Effector memory CD8-positive, alpha-beta T cell (primary cell): Measurements from ENCODE around the gene PRSS53.
A peak's percentile ranks its signal among the peaks of the same experiment; 100 is the strongest.

Experiments
- ATAC-seq: fragments of 150-1000 bp; cut with Tn5 transposase; replicated peaks from 2 replicates; pipeline ENCODE4 v1.10.0; 2021; ENCODE audit warnings: mild to moderate bottlenecking, moderate library complexity
- DNase-seq, 3 experiments: peaks; one replicate each; pipeline ENCODE4 v3.0.0; 2021
- H3K27ac Mint-ChIP-seq, 2 donors: one replicate each; pipeline ENCODE4 v1.8.0; 2022; ENCODE audit warnings: mild to moderate bottlenecking in 2 of 2, mixed read lengths in 2 of 2, moderate library complexity in 2 of 2
- H3K27me3 Mint-ChIP-seq, 2 donors: one replicate each; pipeline ENCODE4 v1.8.0; 2022; ENCODE audit warnings: mixed read lengths in 2 of 2
- H3K36me3 Mint-ChIP-seq: one replicate; pipeline ENCODE4 v1.8.0; 2022; ENCODE audit warnings: mild to moderate bottlenecking, moderate library complexity, mixed read lengths; ENCODE audit not compliant: insufficient read depth
- H3K4me1 Mint-ChIP-seq, 2 donors: one replicate each; pipeline ENCODE4 v1.8.0; 2022; ENCODE audit warnings: low read depth in 2 of 2, mixed read lengths in 2 of 2
- H3K4me3 Mint-ChIP-seq, 2 donors: one replicate each; pipeline ENCODE4 v1.8.0; 2022; ENCODE audit warnings: mild to moderate bottlenecking in 2 of 2, mixed read lengths in 2 of 2, moderate library complexity in 2 of 2
- H3K9me3 Mint-ChIP-seq, 2 donors: one replicate each; pipeline ENCODE4 v1.8.0; 2022; ENCODE audit warnings: mixed read lengths in 2 of 2

The PRSS53 gene

DNA sequence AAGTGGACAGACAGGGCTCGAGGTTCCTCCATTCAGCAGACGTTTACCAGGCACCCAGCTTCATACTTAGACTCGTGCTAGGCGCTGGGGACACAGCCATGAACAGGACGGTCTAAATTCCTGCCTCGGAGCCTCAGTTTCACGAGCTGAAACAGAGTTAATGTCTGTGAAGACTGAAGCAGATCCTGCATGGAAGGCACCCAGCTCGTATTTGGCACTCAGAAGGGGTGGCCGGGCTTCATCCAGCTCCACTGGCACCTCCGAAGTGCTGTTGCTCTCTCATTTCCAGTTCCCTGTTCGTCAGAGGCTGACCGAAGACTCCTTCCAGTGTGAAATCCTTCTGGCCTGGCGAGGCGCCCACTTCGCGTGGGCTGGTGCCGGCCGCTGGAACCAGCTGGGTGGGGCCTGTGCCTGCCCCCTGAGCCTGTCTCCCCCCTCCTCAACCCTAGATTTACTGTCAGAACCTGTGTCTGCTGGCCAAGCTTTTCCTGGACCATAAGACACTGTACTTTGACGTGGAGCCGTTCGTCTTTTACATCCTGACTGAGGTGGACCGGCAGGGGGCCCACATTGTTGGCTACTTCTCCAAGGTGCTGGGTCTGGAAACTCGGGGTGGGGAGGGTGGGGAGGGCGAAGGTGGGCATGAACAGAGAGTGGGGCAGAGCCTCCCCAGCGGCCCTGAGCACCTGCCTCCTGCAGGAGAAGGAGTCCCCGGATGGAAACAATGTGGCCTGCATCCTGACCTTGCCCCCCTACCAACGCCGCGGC lies 41.0 kb upstream of the PRSS53 start:
- DNase-seq (no peak), ATAC-seq (no peak)
- H3K4me3 Mint-ChIP-seq, result no peak overlapping the region
- peaks cover 23% of the 10 kb centered on the region for H3K36me3 Mint-ChIP-seq
- no peaks in the 10 kb centered on the region for H3K9me3 Mint-ChIP-seq
- H3K27me3 Mint-ChIP-seq, result no peaks in the 10 kb centered on the region
- H3K27ac Mint-ChIP-seq, result peak overlapping the region in 1 of 2 donors; percentile 26
- H3K4me1 Mint-ChIP-seq, result peaks cover 0 to 5% of the 10 kb centered on the region in 2 donors

DNA sequence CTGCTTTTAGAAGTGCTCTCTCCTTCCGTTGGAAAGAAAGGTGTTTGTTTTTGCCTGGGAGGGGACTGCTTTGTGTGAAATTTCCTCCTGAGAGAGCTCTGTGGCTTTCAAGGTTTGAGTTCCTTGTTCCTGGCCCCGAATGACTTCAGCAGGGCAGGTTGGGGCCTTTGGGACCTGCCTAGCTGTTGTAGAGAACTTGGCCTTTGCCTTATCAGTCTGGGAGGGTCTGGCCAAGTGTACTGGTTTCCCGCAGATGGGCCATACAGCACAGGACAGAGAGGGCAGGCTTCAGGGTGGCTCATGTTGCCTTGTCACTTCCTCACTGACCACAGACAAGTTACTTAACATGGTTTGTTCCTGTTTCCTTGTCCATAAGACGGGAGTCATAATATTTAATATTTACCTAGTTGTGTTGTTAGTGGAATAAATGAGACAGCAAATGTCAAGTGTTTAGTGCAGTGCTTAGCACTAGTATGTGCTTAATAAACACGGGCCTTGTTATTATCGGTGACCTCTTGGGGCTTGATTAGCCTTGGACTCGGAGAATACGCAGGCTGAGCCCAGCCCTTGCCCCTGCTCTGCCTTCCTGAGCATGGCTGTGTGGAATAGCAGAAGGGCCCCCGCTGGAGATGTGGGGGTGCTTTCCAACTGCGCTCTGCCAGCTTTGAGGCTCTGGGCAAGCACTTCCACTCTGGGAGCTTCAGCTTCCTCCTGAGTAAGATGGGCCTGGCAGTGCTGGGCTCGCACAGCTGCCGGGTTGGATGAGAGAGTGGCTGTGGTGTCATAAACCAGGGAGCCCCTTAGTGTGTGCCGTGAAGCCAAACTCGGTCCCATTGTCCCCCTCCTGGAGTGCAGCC lies 40.2 kb upstream of the PRSS53 start:
- DNase-seq, result no peak
- Mint-ChIP-seq H3K4me1 (peaks cover 0 to 5% of the 10 kb centered on the region in 2 donors), H3K9me3 (no peaks in the 10 kb centered on the region), H3K4me3 (no peak overlapping the region), H3K27me3 (no peaks in the 10 kb centered on the region), H3K36me3 (peaks cover 28% of the 10 kb centered on the region), H3K27ac (no peak overlapping the region)
- ATAC-seq, result peak; percentile 49

DNA sequence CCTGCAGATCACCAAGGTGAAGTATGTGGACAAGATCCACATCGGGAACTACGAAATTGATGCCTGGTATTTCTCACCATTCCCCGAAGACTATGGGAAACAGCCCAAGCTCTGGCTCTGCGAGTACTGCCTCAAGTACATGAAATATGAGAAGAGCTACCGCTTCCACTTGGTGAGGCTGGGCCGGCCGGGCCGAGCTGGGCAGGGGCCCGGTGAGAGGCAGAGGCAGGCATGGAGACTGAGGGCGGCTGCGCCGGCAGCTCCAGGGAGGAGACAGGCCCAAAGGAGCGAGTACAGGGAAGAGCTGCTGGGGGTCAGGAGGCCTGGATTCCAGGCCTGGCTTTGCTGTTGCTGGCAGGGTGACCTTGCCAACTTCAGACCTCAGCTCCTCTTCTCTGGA lies 38.4 kb upstream of the PRSS53 start:
- Mint-ChIP-seq H3K4me3 (no peak overlapping the region), H3K27me3 (no peaks in the 10 kb centered on the region), H3K27ac (peak overlapping the region in 1 of 2 donors; percentile 84), H3K4me1 (peaks cover 0 to 5% of the 10 kb centered on the region in 2 donors), H3K36me3 (peaks cover 43% of the 10 kb centered on the region), H3K9me3 (no peaks in the 10 kb centered on the region)
- ATAC-seq (no peak), DNase-seq (no peak)

DNA sequence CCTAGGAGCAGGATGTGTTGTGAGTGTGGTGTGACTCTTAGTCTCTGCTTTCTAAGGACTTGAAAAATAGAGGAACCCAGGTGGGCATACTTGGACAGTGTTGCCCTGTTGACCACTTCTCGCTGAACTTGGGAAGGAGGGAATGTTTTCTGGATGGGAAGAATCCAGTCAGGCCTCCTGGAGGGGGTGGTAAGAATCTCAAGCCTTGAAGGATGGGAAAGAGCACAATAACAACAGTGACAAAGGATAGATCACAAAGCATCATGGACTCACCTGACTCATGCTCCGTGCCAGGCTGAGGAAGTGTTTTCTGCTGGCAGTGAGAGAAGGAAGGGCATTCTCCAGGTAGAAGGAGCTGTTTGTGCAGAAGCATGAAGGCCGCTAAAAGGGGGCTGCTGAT lies 37.1 kb upstream of the PRSS53 start:
- Mint-ChIP-seq H3K4me1 (peaks cover 0 to 5% of the 10 kb centered on the region in 2 donors), H3K27ac (peak overlapping the region in 1 of 2 donors; percentile 68), H3K9me3 (no peaks in the 10 kb centered on the region), H3K36me3 (peaks cover 50% of the 10 kb centered on the region), H3K27me3 (no peaks in the 10 kb centered on the region), H3K4me3 (no peak overlapping the region)
- no peak for DNase-seq
- no peak for ATAC-seq

DNA sequence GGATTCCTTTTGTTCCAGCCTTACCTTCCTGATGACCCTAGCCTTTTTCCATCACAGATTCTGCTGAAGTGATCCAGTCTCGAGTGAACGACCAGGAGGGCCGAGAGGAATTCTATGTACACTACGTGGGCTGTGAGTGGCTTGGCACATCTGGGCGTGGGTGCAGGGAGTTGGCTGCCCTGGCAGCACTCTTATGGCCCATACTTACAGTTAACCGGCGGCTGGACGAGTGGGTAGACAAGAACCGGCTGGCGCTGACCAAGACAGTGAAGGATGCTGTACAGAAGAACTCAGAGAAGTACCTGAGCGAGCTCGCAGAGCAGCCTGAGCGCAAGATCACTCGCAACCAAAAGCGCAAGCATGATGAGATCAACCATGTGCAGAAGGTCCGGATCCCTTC lies 31.4 kb upstream of the PRSS53 start:
- DNase-seq (no peak), ATAC-seq (no peak)
- Mint-ChIP-seq H3K36me3 (peaks cover 67% of the 10 kb centered on the region), H3K27ac (no peak overlapping the region), H3K4me3 (no peak overlapping the region), H3K9me3 (no peaks in the 10 kb centered on the region), H3K4me1 (peaks cover 9% of the 10 kb centered on the region in 2 donors), H3K27me3 (no peaks in the 10 kb centered on the region)

DNA sequence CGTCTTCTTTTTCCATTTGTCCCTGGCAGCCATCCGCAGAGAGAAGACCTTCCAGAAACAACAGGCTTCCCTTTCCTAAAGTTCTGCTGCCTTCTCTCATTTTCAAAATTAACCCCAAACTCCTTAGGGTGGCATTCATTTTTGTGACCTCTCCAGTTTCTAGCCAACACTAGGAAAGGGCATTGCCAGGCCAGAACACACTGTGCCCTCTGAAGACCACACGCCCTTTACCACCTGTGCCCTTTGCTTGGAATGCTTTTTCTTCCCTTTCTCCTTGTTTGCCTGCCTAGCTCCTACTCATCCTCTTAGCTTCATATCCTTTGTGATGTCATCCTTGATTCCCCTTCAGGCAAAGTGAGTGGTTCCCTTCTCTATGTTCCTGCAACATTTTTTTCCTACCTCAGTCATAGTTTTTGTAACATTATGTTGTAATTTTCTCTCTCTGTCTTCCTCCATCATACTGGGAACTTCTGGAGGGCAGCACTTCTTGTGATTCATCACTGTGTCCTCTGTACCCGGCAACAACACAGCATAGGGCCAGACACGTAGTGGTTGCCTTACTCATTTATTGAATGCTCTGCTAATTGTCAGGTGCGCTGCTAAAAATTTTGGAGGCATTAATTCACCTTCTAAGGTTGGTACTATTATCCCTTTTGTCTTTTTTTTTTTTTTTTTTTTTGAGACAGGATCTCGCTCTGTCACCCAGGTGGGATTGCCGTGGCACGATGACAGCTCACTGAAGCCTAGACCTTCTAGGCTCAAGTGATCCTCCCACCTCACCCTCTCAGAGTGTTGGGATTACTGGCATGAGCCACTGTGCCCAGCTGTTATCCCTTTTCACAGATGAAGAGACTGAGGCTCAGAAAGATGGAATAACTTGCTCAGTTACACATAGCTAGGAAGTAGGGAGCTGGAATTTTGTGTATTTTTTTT lies 29.7 kb upstream of the PRSS53 start:
- H3K9me3 Mint-ChIP-seq, result no peaks in the 10 kb centered on the region
- DNase-seq (no peak), ATAC-seq (no peak)

DNA sequence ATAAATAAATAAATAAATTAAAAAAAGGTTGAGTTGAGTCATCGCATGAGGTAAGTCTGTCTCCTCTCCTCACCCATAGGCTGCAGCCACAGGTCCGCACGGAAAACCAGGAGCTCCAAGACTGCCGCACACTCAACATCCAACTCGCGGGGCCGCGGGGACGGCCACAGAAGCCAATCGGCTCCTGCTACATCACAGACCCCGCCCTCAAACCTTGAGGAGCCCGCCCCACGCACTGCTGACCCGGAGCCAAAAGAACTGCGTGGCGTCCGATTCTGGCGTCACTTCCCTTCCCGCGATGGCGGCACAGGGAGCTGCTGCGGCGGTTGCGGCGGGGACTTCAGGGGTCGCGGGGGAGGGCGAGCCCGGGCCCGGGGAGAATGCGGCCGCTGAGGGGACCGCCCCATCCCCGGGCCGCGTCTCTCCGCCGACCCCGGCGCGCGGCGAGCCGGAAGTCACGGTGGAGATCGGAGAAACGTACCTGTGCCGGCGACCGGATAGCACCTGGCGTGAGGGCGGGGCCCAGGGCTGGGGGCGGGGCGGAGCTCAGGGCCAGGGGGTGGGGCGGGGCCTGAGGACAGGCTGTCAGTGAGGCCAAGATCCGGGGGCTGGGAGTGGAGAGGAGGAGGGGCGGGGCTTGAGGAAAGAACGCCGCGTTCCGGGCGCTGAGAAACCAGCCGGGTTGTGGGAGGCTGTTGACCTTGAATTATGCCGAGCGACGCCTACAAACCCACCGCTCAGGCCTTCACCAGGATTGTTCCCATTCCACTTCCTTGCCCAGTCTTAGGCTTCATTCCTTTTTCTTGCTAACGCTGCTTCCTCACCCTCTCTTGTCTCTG lies 28.9 kb upstream of the PRSS53 start, which contains the start of gene KAT8:
TSS of gene KAT8 (plus strand) at position 281 of the 839 bp plus-strand sequence. CDS start at position 299, 18 bp downstream.
- DNase-seq (peak; percentile 95 to 96 (median 95)), ATAC-seq (peak; percentile 91)
- Mint-ChIP-seq H3K4me3 (peak within 1 kb of the TSS; percentile 77 to 79), H3K27me3 (no peaks in the 10 kb centered on the region), H3K9me3 (no peaks in the 10 kb centered on the region), H3K27ac (peak within 1 kb of the TSS; percentile 83 to 91), H3K36me3 (peaks cover 49% of the 10 kb centered on the region), H3K4me1 (peaks cover 9% of the 10 kb centered on the region in 2 donors)

More for the DNA sequence above, 29.7 kb upstream of the PRSS53 start:
- no peaks in the 10 kb centered on the region for H3K27me3 Mint-ChIP-seq
- peak overlapping the region; percentile 83 to 91 for H3K27ac Mint-ChIP-seq
- peaks cover 9% of the 10 kb centered on the region in 2 donors for H3K4me1 Mint-ChIP-seq
- peak overlapping the region; percentile 77 to 79 for H3K4me3 Mint-ChIP-seq
- peaks cover 57% of the 10 kb centered on the region for H3K36me3 Mint-ChIP-seq

DNA sequence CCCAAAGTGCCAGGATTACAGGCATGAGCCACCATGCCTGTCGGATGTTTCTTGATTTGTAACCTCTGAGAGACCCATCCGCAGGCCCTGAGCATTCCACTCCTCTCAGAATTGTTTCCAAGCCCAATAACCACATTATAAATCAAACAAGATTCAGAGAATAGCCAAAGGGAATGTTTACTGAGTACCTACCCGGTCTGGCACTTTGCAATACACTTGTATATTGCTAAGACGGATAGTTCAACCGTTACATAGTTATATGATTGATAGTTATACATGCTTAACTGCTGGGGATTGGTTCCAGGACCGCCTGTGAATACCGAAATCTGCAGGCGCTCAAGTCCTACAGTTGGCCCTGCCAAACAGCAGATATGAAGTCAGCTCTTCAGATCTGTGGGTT lies 25.7 kb upstream of the PRSS53 start:
- H3K4me1 Mint-ChIP-seq, result peaks cover 9 to 15% of the 10 kb centered on the region in 2 donors
- H3K27ac Mint-ChIP-seq, result no peak overlapping the region
- H3K9me3 Mint-ChIP-seq, result no peaks in the 10 kb centered on the region
- H3K36me3 Mint-ChIP-seq, result peaks cover 36% of the 10 kb centered on the region
- H3K4me3 Mint-ChIP-seq, result no peak overlapping the region
- H3K27me3 Mint-ChIP-seq, result no peaks in the 10 kb centered on the region
- ATAC-seq (no peak), DNase-seq (no peak)

DNA sequence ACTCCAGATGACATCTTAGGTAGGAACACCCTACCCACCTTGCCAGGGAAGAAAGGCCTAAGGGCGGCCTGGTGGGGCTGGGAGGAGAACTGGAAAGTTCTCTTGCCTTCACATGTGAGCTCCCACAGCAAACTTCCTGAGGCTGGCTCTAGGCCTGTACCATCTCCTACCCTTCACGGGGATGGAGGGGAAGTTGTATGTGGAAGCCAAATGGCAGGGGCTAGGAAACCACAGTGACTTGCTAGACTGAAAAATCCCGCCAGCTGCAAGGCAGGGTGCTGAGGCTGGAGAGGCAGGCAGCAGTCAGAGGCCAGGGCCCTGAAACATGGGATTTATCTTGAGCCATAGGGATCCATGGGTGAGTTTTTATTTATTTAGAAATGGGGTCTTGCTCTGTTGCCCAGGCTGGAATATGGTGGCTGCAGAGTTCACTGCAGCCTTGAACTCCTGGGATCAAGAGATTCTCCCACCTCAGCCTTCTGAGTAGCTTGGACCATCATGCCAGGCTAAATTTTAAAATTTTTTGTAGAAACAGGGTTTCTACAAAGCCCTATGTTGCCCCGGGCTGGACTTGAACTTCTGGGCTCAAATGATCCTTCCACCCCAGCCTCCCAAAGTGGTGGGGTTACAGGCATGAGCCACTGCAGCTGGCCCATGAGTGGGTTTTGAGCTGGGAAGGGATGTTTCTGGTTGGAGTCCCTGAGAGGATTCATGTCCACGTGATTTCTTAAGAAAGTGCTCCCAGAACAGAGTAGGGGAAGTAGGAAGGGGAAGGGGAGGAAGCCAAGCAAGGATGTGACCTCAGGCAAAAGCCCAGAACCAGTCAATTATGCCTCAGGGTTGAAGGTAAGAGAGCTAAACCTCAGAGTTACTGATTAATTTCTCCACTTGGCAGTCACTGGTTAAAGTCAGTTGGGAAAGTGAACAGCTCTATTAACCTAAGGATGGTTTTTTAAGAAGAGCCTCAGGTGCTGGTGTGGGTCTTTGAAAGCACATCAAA lies 24.7 kb upstream of the PRSS53 start:
- Mint-ChIP-seq H3K27me3 (no peaks in the 10 kb centered on the region), H3K27ac (peak overlapping the region; percentile 7 to 22), H3K4me3 (no peak overlapping the region), H3K4me1 (peaks cover 6 to 15% of the 10 kb centered on the region in 2 donors), H3K9me3 (no peaks in the 10 kb centered on the region), H3K36me3 (peaks cover 29% of the 10 kb centered on the region)
- DNase-seq (no peak), ATAC-seq (no peak)

DNA sequence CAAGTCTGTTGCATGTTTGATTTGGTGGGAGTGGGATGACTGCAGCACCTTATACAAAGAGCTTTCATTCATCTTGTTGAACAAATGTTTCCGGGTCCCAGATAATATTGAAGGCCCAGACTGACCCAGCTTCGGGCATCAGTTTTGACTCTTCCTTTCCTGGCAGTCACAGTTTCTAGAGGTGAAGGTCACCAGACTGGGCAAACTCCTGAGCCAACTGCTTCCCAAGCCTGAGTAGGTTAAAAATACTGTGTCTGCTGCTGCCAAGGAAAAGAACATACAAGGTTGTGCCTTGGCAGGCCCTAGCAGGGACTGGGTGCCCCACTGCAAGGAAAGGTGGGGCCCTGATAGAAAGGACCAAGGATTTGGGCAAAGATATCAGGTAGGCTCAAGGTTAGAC lies 24.0 kb upstream of the PRSS53 start:
- ATAC-seq, result no peak
- peaks cover 4 to 13% of the 10 kb centered on the region in 2 donors for H3K4me1 Mint-ChIP-seq
- H3K4me3 Mint-ChIP-seq, result no peak overlapping the region
- no peak for DNase-seq
- no peaks in the 10 kb centered on the region for H3K9me3 Mint-ChIP-seq
- H3K27me3 Mint-ChIP-seq, result no peaks in the 10 kb centered on the region
- no peak overlapping the region for H3K27ac Mint-ChIP-seq
- peaks cover 26% of the 10 kb centered on the region for H3K36me3 Mint-ChIP-seq

DNA sequence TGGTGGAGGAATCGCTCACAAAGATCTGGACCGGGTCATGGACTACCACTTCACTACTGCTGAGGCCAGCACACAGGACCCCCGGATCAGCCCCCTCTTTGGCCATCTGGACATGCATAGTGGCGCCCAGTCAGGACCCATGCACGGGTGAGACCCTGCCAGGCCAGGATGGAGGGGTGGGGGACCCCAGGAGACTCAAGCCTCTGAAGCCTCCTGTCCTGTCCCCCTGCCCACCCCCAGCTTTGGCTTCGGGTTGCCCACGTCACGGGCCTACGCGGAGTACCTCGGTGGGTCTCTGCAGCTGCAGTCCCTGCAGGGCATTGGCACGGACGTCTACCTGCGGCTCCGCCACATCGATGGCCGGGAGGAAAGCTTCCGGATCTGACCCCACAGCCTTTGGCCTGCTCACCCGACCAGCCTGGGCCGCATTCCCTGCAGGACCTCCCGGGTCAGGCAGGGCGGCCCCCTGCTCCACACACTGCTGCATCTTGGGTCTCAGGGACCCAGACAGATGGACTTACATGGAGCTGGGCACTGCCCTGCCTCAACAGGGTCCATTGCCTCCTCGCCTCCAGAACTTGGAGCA lies 23.2 kb upstream of the PRSS53 start:
- ATAC-seq (no peak), DNase-seq (no peak)
- Mint-ChIP-seq H3K36me3 (peaks cover 21% of the 10 kb centered on the region), H3K4me3 (no peak overlapping the region), H3K9me3 (no peaks in the 10 kb centered on the region), H3K4me1 (peaks cover 6 to 13% of the 10 kb centered on the region in 2 donors), H3K27me3 (no peaks in the 10 kb centered on the region), H3K27ac (no peak overlapping the region)
